Activated naive CD8-positive, alpha-beta T cell treated with anti-CD3 and anti-CD28 coated beads, Interleukin-2, amount 50 U/mL, for 16 hours (primary cell): ENCODE data around the gene RSBN1.
"Not testable (repeated sequence)": the region's sequence is repeated elsewhere in the genome, so short reads cannot be mapped to it uniquely, and the experiment has no call there.

ENCODE experiments used
- DNase-seq: peaks from one replicate; pipeline ENCODE4 v3.0.0-alpha.2; 2020; ENCODE audit warnings: low read depth, low spot score

RSBN1 gene

GRCh38 chr1:113782406-113782805 is 29.9 kb downstream of the RSBN1 start:
- no peak for DNase-seq

DNA sequence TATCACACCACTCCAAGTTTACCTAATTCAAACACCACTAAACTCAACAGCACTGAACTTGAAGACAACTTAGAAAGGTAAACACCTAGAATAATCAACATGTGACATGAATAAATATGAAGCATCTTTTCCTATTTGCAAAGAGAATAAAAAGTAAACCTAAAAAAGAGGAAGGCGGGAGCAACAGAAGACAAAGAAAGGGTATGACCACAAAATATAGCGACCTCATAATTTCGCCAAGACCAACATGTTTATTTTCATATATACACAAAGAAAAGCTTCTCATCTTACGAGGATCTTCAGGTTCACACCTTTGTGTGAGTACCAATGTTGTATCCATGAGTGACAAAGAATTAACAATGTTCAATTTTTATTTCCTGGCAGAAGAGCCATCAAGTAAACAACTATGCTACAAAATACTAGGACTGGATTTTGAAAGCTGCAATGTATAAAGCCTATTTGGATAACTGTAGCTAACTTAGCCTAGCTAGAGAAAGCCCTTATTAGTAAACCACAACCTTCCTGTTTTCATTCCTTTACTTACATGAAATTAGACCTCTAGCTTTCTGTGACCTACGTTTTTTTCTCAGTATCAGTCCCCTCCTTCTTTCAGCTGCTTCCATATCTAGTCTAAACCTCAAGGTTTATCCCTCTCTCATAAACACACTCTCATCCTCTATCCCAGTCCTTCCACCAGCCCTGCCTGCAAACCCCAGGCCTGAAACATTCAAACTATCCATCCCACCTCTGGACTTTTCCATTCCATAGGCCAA is 31.7 kb downstream of the RSBN1 start:
- no peak for DNase-seq

DNA sequence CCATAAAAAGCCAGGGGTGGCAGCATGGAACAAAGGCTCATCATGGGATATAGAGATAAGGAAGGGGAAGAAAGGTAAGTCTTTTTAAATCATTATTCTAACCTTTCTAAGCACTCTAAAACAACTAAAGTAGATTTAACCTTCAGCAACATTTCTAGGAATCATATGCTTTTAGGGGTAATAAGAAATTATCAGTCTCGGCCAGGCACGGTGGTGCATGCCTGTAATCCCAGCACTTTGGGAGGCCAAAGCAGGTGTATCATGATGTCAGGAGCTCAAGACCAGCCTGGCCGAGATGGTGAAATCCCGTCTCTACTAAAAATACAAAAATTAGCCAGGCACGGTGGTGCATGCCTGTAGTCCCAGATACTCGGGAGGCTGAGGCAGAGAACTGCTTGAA is 32.7 kb downstream of the RSBN1 start:
- no peak for DNase-seq

DNA sequence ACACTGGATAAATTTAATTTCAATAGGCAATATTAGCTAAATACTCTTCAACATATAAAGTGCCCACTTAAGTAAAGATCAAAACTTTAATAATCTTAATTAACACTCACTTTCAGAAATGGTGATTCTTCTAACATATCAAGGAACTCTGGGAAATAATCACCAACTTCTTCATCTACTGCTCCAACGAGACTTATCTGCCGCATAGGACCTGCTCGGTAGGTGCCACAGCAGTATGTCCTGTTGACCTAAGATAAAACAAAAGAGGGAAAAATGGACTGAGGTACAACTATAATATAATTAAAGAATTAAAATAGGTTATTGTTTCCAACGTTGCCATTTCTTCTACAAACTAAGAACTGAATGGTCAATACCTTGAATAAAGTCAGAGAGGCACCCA is 34.7 kb downstream of the RSBN1 start:
- no peak for DNase-seq

GRCh38 chr1:113770031-113770430 is 42.2 kb downstream of the RSBN1 start:
- DNase-seq, result no peak

DNA sequence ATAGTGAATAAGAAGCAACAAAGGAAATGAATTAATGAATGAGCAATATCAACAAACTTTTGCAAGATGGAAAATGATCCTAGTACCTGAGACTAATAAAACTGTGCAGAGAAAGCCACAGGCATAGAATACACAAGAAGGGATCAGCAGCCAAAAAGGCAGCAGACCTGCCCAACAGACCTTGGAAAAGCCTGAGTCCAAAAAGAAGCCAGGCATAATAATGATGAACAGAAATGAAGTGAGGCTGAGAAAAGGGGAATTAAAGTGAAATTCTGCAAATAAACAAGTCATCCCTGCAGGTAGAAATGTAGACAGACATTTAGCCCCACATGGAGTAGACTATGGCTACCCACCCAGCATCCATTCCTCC is 42.7 kb downstream of the RSBN1 start:
- no peak for DNase-seq

DNA sequence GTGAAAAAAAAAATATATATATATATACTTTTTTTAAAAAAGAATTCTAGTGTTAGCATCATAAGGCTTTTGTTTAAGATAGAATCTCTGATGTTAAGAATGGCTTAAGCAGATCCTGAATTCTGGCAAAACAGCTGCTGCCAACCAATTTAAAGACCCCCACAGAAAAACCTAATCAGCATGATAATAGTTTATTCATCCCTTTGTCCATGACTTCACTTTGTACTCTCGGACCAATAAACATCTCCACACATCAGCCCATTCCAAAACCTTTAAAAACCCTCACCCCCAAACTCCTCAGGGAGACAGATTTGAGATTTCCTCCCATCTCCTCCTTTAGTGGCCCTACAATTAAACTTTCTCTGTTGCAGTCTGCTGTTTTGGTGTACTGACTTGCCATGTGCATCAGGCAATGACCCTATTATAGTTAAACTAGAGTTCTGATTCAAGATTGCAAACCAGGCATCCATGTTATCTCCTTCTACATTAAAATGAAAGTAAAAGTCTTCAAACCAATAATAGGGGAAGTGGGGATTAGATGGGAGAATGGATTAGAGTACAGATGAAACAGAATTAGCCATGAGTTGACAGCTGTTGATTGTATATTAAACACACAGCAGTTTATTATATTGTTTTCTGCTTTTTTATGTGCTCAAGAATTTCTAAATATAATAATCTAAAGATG is 43.2 kb downstream of the RSBN1 start:
- no peak for DNase-seq

DNA sequence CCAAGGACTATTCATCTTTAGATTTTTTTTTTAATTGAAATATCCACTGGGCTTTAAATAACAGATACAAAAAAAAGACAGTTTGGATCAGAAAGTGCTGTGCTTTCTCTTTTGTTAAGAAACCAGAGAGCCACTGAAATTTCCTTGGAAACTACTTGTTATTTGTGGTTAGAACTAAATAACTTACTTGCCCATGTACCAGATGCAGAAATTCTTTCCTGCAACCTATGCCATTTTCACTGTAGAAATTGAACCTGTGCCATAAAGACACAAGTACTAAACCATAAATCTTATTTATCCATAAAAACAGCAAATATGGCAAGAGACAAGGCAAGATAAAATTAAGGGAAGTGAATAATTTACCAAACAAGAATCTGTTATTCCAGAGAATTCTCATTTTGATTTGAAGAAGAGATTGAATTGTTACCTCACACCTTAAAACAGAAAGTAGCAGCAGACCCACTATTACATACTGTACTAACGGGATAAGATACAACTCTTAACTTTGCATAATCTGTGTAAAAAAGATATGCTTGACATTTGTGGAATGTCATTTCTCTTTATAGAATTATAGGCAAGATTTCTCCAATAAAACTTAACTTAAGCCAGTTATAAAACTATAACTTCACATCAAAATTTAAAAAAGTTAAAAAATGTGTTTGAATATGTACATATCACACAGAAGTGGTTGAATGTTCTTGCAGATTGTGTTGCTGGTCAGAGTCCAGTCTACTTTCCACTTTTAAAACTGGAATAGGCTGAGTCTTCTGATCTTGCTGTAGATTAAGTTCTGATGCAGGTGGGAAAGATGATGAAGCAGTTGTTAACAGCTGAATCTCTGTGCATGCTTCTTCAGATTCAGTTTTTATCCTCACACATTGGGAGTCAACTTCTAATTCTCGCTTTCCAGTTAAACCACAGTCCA is 46.7 kb downstream of the RSBN1 start:
- no peak for DNase-seq

- no peak for DNase-seq
These were observed 48.6 kb downstream of the RSBN1 start for GRCh38 chr1:113763661-113764060.

GRCh38 chr1:113761937-113762336 is 50.3 kb downstream of the RSBN1 start:
- no peak for DNase-seq

GRCh38 chr1:113760102-113761080 is 51.9 kb downstream of the RSBN1 start:
- DNase-seq, result no peak

GRCh38 chr1:113759333-113760101 is 52.8 kb downstream of the RSBN1 start, which contains the start of gene PHTF1:
TSS of gene PHTF1 (minus strand) at chr1:113759486. CDS start at chr1:113758703, 783 bp downstream.
- no peak for DNase-seq

DNA sequence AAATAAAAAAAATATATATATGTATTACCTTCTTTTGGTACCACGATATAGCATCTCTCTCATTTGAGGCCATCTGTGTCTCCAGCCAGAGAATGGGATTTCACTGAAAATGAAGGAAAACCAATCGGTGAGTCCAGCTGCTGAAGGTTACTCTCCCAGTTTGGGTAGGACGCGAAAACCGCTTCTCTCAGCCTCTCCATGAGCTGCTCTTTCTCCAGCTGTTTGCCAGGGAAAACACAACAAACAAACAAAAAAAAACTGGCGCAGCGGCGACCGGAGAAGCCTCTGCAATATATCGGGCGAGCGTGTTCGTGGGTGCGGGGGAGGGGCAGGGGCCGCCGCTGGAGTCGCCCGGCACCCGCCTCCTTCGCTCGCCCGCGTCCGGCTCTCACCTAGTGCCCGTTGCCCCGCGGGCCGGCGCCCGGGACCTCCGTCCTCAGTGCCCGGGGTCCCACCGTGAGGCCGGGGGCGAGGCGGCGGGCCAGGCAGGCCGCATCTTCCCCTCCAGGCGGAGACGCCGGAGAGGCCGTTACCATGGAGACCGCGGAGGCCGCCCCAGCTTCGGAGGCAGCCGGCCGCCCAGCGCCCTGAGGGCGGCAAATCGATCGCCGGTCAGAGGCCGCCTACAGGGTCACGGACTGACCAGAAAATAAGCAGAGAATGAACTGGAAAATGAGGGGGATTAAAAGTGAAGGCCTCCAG is 53.5 kb downstream of the RSBN1 start:
- no peak for DNase-seq

DNA sequence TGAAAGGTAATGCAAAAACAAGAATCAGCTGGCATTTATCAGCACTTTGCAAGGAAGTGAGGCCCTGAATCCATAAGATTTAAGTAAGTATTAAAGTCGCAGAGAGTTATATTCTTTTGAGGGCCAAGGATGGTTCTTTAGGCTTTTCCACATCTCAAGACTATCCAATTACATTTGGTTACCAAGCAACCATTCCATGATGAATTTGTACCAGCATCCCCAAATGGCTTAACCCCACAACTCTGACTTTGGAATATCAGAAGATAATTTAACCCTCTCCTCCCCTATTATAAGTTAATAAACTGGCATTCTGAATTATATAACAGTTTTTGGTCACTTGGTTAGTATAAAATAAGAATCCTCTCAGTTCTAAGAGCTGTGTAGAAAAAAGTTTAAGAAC is 55.8 kb downstream of the RSBN1 start:
- DNase-seq, result no peak

DNA sequence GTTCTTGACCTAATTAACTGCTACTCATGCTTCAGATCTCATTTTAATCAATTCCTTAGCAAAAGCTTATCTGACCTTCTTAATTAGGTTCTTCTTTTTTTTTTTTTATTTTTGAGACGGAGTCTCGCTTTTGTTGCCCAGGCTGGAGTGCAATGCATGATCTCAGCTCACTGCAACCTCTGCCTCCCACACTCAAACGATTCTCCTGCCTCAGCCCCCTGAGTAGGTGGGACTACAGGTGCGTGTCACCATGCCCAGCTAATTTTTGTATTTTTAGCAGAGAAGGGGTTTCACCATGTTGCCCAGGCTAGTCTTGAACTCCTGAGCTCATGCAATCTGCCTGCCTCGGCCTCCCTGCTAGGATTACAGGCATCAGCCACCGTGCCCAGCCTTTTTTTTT is 58.9 kb downstream of the RSBN1 start:
- not testable (repeated sequence) for DNase-seq

DNA sequence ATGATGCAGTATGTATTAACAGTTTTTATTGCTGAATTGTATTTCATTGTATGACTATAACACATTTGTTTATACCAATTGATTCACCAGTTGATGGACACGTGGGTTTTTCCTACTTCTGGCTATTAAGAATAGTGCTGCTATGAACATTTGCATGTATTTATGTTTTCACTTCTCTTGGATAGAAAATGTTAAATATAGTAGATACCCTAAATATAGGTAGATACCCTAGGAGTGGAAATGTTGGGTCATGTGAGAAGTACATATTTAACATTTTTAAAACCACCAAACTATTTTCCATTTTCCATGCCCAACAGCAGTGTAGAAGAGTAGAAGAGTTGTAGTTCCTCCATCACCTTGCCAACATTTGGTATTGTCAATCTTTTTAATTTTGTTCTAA is 60.8 kb downstream of the RSBN1 start:
- DNase-seq, result no peak

DNA sequence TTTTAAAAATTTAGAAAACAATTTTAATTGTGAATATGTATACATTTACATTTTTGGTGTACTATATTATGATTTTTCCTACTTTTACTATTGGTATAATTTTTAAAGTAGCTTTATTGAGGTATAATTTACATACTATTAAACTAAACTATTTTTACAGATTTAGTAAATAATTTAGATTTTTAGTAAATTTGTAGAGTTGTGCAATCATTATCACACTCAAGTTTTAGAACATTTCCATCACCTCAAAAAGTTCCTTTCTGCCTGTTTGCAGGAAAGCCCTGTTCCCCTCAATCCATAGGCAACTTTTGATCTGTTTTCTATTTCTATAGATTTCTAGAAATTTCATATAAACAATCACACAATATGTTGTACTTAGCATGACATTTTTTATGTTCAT is 61.2 kb downstream of the RSBN1 start:
- no peak for DNase-seq

- DNase-seq, result no peak
These were observed 62.9 kb downstream of the RSBN1 start for GRCh38 chr1:113749402-113749801.

- no peak for DNase-seq
These were observed 64.9 kb downstream of the RSBN1 start for GRCh38 chr1:113747376-113747775.

GRCh38 chr1:113745425-113745824 is 66.9 kb downstream of the RSBN1 start:
- no peak for DNase-seq
